ENCODE results near the gene MXRA7. TPM values are rescaled to one million over a fixed set of nuclear protein-coding genes. Genes with fewer than 3 reads are reported as not detected.
A peak's percentile ranks its signal among the peaks of the same experiment; 100 is the strongest.
"Not testable (repeated sequence)": the region's sequence is repeated elsewhere in the genome, so short reads cannot be mapped to it uniquely, and the experiment has no call there.

MXRA7 gene, protein sequence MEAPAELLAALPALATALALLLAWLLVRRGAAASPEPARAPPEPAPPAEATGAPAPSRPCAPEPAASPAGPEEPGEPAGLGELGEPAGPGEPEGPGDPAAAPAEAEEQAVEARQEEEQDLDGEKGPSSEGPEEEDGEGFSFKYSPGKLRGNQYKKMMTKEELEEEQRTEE
- 87.4 TPM for polyA plus RNA-seq (ENCODE audit: insufficient read length)
- long read RNA-seq, donor 1, full-length matches to known transcripts = 68 of 68 reads
- long read RNA-seq, donor 1, partial matches to known transcripts = 0 of 68 reads
- long read RNA-seq, donor 1, other reads (novel, unspliced or antisense) = 0 of 68 reads
- long read RNA-seq, donor 2, full-length matches to known transcripts = 41 of 41 reads
- long read RNA-seq, donor 2, partial matches to known transcripts = 0 of 41 reads
- long read RNA-seq, donor 2, other reads (novel, unspliced or antisense) = 0 of 41 reads
- long read RNA-seq, donor 3, full-length matches to known transcripts = 25 of 25 reads
- long read RNA-seq, donor 3, partial matches to known transcripts = 0 of 25 reads
- long read RNA-seq, donor 3, other reads (novel, unspliced or antisense) = 0 of 25 reads
- long read RNA-seq, donor 4, partial matches to known transcripts = 0 of 2 reads
- long read RNA-seq, donor 4, other reads (novel, unspliced or antisense) = 0 of 2 reads
- long read RNA-seq, donor 5, full-length matches to known transcripts = 104 of 110 reads
- long read RNA-seq, donor 5, partial matches to known transcripts = 6 of 110 reads
- long read RNA-seq, donor 5, other reads (novel, unspliced or antisense) = 0 of 110 reads
- long read RNA-seq, donor 6, full-length matches to known transcripts = 54 of 54 reads
- long read RNA-seq, donor 6, partial matches to known transcripts = 0 of 54 reads
- long read RNA-seq, donor 6, other reads (novel, unspliced or antisense) = 0 of 54 reads
- long read RNA-seq, donor 7, full-length matches to known transcripts = 64 of 64 reads
- long read RNA-seq, donor 7, partial matches to known transcripts = 0 of 64 reads
- long read RNA-seq, donor 7, other reads (novel, unspliced or antisense) = 0 of 64 reads
- long read RNA-seq, donor 8, full-length matches to known transcripts = 25 of 25 reads
- long read RNA-seq, donor 8, partial matches to known transcripts = 0 of 25 reads
- long read RNA-seq, donor 8, other reads (novel, unspliced or antisense) = 0 of 25 reads

DNA sequence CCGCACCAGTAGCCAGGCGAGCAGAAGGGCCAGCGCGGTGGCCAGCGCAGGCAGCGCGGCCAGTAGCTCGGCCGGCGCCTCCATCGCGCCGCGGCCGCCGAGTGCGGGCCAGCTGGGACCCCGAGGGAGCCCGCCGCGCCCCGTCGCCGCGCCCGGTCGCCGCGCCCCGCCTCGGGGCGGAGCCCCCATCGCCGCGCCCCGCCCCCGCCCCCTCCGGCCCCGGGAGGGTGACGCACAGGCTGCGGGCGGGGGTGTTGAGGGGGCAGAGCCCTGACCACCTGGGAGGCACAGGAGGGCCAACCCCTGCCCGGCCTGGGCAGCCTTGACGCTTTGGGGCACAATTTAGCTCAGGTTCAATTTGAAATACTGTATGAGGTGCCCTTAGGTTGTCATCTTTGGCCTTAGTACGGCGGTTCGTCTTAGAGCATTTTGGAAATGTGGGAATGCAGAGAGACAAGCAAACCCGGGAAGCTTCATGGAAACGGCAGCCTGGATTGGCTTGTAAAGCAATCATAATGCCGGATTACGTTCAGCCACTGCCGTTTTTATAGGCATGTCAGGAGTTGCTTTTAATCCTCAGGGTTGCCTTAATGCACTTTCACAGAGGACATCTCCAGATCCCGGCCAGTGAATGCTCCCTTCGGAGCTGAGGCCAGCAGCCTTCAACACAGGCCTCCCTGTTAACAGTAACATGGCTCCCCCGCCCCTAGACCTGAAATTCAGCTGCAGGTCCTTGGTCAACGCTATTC lies at the start of gene MXRA7:
Gene MXRA7, minus strand, starts transcription at position 103 of the 749 bp plus-strand sequence. Its CDS starts 19 bp downstream, at position 84.
- DNase-seq = no peak

DNA sequence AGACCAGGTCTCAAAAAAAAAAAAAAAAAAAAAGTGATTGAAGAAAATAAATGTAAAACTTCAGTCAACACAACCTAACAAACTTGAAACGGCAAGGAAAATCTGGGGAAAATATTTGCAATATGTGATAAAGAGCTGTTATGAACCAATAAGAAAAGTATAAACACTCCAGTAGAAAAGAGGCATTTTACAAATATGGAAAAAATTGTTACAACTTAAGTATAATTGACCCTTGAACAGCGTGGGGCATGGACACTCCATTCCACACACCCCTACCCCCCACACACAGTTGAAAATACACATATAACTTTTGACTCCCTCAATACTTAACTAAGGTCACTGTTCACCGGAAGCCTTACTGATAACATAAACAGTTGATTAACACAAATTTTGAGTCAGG lies 47.8 kb upstream of the MXRA7 start:
- DNase-seq = no peak

DNA sequence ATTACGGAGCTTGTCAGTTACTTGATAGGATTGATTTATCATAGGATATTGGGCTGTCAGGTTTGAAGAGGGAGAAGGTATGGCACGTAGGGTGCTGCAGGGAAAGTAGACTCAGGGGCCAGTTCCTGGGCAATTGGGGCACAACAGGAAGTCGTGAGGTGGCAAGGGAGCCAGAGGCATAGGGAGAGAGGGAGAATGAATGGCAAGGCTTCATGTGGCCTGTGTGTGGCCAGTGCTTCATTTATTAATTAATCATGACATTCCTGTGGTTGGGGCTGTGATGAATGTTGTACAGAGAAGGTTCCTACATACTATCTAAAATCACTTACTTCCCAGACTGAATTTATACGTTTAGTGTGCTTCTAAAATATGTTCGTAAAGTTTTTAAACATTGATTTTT lies 46.5 kb upstream of the MXRA7 start:
- DNase-seq = no peak

DNA sequence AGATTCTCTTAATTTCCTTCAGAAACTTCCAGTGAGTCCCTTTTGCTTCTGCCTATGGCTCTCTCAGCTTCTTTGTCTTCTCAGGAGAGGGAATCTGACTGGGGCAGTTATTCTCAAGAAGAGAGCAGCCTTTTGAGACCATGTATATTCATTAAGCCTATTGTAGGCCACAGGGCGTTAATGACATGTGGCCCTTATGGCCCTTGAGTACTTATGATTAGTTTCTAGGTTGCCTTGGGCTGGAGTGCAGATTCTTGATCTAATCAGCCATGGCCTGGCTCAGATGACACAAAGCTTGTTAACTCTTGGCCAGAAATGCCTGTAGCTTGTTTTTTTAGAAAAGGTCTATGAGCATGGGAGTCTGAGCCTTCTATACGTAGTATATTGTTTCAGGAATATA lies 44.5 kb upstream of the MXRA7 start:
- no peak for DNase-seq

DNA sequence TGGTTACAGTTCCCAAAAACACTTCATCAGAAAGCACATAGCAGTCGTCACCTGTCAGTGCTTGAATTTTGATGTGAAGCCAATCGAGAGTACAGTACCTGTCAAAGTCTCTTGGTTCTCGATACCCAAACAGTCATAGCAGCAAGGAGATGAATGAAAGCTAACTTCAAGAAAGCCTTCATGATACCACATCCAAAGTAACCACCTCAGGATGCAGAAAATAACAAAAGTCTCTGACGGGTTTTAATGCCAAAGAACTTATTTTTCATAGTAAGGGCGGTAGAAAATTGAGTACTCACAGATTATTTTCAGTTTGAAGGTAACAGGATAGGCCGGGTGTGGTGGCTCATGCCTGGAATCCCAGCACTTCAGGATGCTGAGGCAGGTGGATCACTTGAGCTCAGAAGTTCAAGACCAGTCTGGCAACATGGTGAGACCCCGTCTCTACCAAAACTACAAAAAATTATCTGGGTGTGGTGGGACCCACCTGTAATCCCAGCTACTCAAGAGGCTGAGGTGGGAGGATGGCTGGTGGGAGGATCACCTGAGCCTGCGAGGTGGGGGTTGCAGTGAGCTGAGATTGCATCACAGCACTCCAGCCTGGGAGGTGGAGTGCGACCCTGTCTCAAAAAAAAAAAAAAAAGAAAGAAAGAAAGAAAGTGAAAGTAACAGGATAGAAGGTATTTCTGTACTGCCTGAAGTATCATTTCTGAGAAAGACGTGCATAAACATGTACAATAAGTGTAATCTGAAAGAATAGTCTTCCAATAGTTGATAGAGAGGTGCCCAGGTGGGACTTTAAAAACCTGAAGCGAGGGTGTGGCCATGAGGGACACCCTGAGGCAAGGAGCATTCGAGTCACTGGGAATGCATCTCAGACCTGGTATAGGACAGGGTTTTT lies 42.5 kb upstream of the MXRA7 start:
- no peak for DNase-seq

DNA sequence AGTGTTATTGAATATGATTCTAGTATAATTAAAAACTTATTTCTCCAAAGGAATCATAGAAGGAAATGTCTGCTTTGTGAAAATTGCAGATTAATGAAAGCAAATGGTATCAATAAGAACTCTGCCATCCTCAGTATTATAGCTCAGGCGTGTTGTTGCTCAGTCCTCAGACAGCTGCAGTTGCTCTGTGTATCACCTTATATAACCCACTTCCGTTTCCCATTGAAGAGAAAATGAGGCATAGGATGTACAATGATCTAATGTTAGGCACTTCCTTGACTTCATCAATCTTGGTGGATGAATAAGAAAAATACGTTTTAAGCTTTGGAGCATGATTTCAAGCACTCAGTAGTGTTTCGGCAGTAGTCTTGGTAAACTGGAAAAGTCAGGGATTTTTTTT lies 41.2 kb upstream of the MXRA7 start:
- DNase-seq = no peak

DNA sequence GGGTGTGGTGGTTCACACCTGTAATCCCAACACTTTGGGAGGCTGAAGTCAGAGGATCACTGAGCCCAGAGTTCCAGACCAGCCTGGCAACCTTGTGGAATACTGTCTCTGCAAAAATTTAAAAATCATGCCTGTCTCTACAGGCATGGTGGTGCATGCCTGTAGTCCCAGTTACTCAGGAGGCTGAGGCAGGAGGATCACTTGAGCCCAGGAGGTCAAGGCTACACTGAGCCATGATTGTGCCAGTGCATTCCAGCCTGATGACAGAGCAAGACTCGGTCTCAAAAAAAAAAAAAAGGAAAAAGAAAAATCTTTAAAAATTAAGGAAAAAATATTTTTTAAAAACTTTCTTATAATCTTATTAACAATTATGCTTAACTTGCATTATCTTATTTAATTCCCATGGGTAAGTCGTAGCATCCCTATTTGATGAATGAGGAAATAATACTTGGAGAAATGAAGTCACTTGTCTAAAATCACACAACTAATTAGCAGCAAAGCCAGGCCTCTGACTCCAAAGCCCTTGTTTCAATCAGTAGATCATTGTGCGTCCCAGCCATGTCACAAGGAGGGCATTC lies 40.7 kb upstream of the MXRA7 start:
- DNase-seq = no peak

DNA sequence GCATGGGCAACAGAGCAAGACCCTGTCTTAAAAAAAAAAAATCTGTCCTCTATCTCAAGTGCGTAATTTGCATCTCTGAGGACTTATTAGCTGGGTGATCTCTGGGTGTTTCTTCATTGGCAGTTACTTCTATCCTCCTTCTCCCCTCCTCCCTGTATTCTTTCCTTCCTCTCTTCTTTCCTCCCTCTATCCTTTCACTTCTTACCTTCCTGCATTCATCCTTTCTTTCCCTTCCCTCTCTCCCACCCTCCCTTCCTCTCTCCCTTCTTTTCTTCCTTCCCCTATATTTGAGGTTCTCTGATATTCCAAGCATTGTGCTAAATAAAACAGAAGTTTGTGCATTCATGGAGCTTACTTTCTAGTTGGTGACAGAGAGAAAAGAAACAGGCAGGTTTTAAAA lies 37.9 kb upstream of the MXRA7 start:
- DNase-seq = no peak

DNA sequence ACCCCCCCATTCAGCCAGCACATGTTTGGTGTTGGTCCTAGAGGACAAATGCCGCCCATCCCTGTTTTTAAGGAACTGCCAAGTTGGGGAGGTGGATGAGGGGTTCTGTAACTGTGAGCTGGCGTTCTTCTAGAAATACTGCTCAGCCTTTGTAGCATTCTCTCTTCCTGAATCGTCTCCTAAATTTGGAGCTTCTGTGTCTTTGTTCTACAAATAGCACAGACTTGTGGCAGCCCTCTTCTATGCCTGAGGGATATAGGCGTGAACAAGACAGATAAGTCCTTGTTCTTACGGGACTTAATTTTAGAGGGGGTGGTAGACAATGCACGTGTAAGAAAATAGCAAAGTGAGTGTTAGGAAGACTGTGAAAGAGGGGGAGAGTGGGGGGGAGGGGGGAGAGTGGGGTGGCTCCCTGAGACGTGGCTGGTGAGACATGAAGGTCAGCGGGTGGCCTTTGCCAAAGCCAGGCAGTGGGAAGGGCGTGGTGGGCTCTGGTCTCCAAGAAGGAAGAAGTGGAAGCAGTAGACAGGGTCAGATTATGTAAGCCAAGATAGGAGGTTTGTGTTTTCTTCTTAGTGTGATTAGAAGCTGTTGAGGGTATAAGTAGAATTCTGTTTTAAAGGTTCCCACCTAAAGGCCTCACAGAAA lies 37.1 kb upstream of the MXRA7 start:
- DNase-seq = no peak

DNA sequence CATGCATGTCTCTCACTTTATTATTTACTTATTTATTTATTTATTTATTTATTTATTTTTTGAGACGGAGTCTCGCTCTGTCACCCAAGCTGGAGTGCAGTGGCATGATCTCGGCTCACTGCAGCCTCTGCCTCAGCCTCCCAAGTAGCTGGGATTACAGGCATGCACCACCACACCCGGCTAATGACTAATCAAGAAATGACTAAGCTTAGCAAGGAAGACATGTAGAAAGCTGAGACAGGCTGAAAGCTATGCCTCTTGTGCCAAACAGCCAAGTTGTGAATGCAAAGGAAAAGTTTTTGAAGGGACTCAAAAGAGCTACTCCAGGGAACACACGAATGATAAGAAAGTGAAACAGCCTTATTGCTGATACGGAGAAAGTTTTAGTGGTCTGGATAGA lies 35.0 kb upstream of the MXRA7 start:
- DNase-seq = not testable (repeated sequence)

DNA sequence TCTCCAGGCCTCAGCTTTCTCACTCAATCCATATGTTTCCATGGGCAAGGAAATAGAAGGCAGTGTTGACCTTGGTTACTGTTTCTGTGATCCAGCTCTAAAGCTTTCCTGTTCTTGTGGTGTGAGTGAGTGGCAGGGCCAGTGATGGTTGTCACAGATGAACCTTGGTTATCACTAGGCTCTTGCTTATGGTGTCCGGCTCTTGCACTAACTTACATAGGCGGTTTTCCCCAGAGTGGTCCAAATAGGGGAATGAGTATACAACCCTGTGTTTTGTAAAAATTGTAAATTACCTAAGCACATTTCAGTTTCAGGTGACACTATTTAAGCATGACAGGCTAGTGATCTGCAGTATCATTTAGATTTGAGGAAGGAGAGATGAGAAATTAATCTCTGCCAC lies 34.0 kb upstream of the MXRA7 start:
- no peak for DNase-seq

DNA sequence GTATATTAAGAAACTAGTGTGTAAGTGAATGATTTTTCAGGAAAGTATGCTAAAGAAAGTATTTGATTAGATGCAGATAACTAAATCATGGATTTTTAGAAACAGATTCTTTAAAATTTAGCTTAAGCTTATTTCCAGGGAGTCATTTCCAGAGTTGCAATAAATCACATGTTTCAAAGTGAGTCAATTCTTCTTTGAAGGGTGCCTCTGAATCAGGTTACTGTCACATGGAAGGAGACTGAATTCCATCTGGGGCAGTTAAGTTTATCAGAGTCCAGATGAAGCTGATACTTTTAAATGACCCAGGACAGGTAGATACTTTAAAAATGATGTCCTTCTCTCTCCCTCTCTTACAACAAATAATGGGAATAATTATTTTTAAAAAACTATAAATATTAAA lies 32.2 kb upstream of the MXRA7 start:
- DNase-seq = no peak

DNA sequence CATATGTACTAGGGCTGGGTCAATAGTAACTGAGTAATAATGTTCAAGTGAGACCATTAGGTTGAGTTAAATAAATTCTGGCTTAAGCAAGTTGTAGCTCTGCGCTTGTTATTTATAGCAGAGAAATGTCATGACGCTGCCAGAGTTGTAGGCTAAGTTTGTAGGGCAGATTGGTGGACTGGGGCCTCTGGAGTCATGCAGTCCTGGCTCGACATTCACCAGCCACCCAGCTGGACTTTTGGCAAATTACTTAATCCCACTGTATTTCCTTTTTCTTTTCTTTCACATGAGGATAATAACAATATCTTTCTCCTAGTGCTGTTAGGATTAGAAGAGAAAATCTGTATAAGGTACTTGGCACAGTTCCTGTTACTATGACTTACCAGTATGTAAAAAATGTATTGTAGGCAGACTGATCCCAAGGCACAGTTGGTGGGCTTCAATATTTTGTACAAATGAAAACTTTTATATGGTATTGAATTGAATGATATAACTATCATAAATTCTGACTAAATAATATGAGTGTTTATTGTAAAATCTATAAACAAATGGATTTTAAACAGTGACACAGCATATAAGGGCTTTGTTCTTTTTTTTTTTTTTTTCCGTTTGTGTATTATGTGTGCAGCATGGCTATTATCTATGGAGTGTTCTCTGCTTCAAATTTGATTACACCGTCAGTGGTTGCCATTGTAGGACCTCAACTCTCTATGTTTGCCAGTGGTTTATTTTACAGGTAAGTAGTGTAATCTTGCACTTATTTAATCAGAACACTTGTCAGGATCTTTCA lies 29.8 kb upstream of the MXRA7 start:
- DNase-seq = no peak

DNA sequence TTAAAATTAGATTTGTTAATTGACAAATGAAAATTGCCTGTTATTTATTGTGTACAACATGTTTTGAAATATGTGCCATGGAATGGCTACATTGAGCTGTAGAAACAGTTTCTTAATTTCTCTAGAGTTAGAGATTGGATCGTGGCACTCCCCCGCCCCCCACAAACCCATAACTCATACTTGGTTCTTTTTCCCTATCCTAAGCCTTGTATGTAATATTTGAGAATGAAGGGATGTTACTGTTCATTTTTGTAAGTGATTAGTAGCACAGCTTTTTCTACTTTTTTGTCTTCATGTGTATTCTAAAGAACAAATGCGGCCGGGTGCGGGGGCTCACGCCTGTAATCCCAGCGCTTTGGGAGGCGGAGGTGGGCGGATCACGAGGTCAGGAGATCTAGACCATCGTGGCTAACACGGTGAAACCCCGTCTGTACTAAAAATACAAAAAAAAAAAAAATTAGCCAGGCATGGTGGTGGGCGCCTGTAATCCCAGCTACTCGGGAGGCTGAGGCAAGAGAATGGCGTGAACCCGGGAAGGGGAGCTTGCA lies 28.9 kb upstream of the MXRA7 start:
- DNase-seq = not testable (repeated sequence)

DNA sequence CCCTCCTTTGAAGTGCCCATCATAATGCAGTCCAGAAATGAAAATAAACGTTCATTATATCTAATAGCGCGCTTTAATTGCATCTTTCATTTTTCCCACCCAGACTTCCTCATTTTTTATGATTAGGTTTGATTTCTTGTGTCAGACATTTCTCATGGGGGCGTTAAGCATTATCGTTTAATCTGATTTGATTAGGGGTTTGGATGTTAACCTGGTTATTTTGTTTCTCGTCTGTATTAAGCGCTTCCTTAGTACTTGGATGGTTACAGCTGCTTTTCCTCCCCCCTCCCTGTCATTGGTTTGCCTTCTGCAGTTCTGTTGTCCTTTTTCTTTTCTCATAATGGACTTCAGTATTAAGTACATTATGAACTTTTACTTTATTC lies 27.7 kb upstream of the MXRA7 start:
- no peak for DNase-seq

DNA sequence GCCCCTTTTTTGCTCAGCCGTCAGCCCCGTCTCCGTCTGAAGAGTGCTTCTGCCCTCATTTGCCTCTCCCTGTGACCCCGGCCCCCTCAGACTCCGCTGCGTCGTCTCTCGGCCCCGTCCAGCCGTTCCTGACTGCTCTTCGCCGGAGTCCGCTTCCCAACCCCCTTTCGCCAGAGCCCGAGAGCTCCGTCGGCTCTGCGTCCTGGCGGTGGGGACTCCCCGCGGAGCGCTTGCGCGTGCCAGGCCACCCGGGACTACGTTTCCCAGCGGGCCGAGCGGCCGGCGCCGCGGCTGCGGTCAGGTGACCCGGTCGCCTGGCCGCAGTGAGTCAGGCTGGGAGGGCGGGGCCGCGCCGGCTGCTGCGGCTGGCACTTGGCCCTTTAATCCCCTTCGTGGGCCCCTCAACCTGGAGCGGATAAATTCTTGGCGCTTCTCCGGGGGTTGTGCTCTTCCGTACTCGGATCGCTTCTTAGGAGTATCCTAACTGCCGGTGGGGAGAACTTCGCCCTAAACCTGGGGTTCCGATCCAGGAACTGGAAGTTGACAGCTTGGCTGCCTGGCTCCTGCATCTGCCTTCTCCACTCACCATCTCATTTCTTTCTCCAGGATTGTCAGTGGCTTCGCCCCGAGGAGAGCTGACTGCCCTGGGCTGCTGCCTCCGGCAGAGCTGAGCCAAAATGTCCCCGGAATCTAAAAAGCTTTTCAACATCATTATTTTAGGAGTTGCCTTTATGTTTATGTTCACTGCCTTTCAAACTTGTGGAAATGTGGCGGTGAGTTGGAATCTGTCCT lies 27.1 kb upstream of the MXRA7 start, which contains the start of gene MFSD11:
Gene MFSD11, plus strand, starts transcription at position 444 of the 792 bp plus-strand sequence. Its CDS starts 234 bp downstream, at position 678.
- peak; percentile 91 for DNase-seq

DNA sequence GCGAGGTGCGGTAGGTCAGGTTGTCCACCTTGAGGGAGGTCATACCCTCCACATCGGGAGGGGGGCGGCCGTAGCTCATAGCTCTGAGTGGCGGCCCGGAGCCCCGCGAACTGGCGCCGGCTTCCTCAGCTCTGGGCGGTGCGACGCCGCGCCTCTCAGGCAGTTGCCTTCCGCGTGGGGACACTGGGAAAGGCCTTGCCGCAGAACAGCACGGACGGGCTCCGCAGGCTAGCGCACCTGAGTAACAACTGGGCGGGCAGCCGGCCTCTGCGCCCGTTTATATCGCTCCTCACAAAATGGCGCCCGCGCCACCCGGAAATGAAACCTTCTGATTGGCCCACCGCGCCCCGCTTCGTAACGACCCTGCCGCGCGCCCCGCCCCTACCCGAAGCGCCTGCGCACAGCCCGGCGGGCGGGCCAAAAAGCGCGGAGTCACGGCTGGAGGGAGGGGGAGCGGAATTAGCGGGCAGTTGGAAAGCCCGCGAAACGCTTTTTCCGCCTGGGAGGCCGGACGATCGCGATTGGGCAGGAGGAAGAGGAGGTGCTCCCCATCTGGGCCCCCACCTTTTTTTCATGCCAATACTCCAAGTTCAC lies 26.4 kb upstream of the MXRA7 start, which contains the start of gene SRSF2:
Gene SRSF2, minus strand, starts transcription at position 250 of the 594 bp plus-strand sequence. Its CDS starts 171 bp downstream, at position 79.
- DNase-seq = peak; percentile 98
